ENCODE data around the gene ST6GALNAC3.
"Not testable (repeated sequence)": the region's sequence is repeated elsewhere in the genome, so short reads cannot be mapped to it uniquely, and the experiment has no call there.

ST6GALNAC3 gene

GRCh38 chr1:76090283-76091203, 16.0 kb downstream of the ST6GALNAC3 start:
- no peak overlapping the region for H3K27ac ChIP-seq (ENCODE audit: low read depth, low read length)
- no peaks in the 10 kb centered on the region for H3K36me3 ChIP-seq (ENCODE audit: control insufficient read depth, insufficient read depth, low read length)
- peaks cover 22% of the 10 kb centered on the region for H3K4me1 ChIP-seq (ENCODE audit: control insufficient read depth, insufficient read depth, low read length)
- no peaks in the 10 kb centered on the region for H3K27me3 ChIP-seq (ENCODE audit: control insufficient read depth, insufficient read depth, low read length)
- no peak overlapping the region for H3K4me3 ChIP-seq (ENCODE audit: low read depth, low read length)
- no peaks in the 10 kb centered on the region for H3K9me3 ChIP-seq (ENCODE audit: control insufficient read depth, insufficient read depth, low read depth, low read length)
- H3K9ac ChIP-seq (ENCODE audit: low read length), result no peak overlapping the region

- Histone ChIP-seq H3K4me1 (ENCODE audit: control insufficient read depth, insufficient read depth, low read length) (peaks cover 21% of the 10 kb centered on the region), H3K27me3 (ENCODE audit: control insufficient read depth, insufficient read depth, low read length) (no peaks in the 10 kb centered on the region), H3K9ac (ENCODE audit: low read length) (no peak overlapping the region), H3K27ac (ENCODE audit: low read depth, low read length) (no peak overlapping the region), H3K9me3 (ENCODE audit: control insufficient read depth, insufficient read depth, low read depth, low read length) (no peaks in the 10 kb centered on the region), H3K4me3 (ENCODE audit: low read depth, low read length) (no peak overlapping the region), H3K36me3 (ENCODE audit: control insufficient read depth, insufficient read depth, low read length) (no peaks in the 10 kb centered on the region)
Measured at GRCh38 chr1:76092812-76093211, 18.3 kb downstream of the ST6GALNAC3 start.

- H3K4me1 ChIP-seq (ENCODE audit: control insufficient read depth, insufficient read depth, low read length), result peaks cover 21% of the 10 kb centered on the region
- H3K27ac ChIP-seq (ENCODE audit: low read depth, low read length), result no peak overlapping the region
- H3K27me3 ChIP-seq (ENCODE audit: control insufficient read depth, insufficient read depth, low read length), result no peaks in the 10 kb centered on the region
- no peak overlapping the region for H3K4me3 ChIP-seq (ENCODE audit: low read depth, low read length)
- no peaks in the 10 kb centered on the region for H3K36me3 ChIP-seq (ENCODE audit: control insufficient read depth, insufficient read depth, low read length)
- no peak overlapping the region for H3K9ac ChIP-seq (ENCODE audit: low read length)
- no peaks in the 10 kb centered on the region for H3K9me3 ChIP-seq (ENCODE audit: control insufficient read depth, insufficient read depth, low read depth, low read length)
Measured at GRCh38 chr1:76093522-76094312, 19.2 kb downstream of the ST6GALNAC3 start.

GRCh38 chr1:76095802-76096201, 21.3 kb downstream of the ST6GALNAC3 start:
- Histone ChIP-seq H3K27me3 (ENCODE audit: control insufficient read depth, insufficient read depth, low read length) (no peaks in the 10 kb centered on the region), H3K4me1 (ENCODE audit: control insufficient read depth, insufficient read depth, low read length) (peaks cover 15% of the 10 kb centered on the region), H3K36me3 (ENCODE audit: control insufficient read depth, insufficient read depth, low read length) (no peaks in the 10 kb centered on the region), H3K4me3 (ENCODE audit: low read depth, low read length) (no peak overlapping the region), H3K27ac (ENCODE audit: low read depth, low read length) (no peak overlapping the region), H3K9me3 (ENCODE audit: control insufficient read depth, insufficient read depth, low read depth, low read length) (no peaks in the 10 kb centered on the region), H3K9ac (ENCODE audit: low read length) (no peak overlapping the region)

- not testable (repeated sequence) for H3K27ac ChIP-seq (ENCODE audit: low read depth, low read length); H3K4me3 ChIP-seq (ENCODE audit: low read depth, low read length); H3K36me3 ChIP-seq (ENCODE audit: control insufficient read depth, insufficient read depth, low read length); H3K9me3 ChIP-seq (ENCODE audit: control insufficient read depth, insufficient read depth, low read depth, low read length); H3K27me3 ChIP-seq (ENCODE audit: control insufficient read depth, insufficient read depth, low read length); H3K4me1 ChIP-seq (ENCODE audit: control insufficient read depth, insufficient read depth, low read length); H3K9ac ChIP-seq (ENCODE audit: low read length)
Measured at GRCh38 chr1:76097064-76097463, 22.5 kb downstream of the ST6GALNAC3 start.

- Histone ChIP-seq H3K36me3 (ENCODE audit: control insufficient read depth, insufficient read depth, low read length) (no peaks in the 10 kb centered on the region), H3K27ac (ENCODE audit: low read depth, low read length) (no peak overlapping the region), H3K9ac (ENCODE audit: low read length) (no peak overlapping the region), H3K4me1 (ENCODE audit: control insufficient read depth, insufficient read depth, low read length) (no peaks in the 10 kb centered on the region; the same call in 1 of the 2 replicates), H3K4me3 (ENCODE audit: low read depth, low read length) (no peak overlapping the region), H3K27me3 (ENCODE audit: control insufficient read depth, insufficient read depth, low read length) (no peaks in the 10 kb centered on the region), H3K9me3 (ENCODE audit: control insufficient read depth, insufficient read depth, low read depth, low read length) (no peaks in the 10 kb centered on the region)
Measured at GRCh38 chr1:76098845-76099244, 24.3 kb downstream of the ST6GALNAC3 start.

GRCh38 chr1:76101548-76101947, 27.0 kb downstream of the ST6GALNAC3 start:
- Histone ChIP-seq H3K9me3 (ENCODE audit: control insufficient read depth, insufficient read depth, low read depth, low read length) (no peaks in the 10 kb centered on the region), H3K4me3 (ENCODE audit: low read depth, low read length) (no peak overlapping the region), H3K9ac (ENCODE audit: low read length) (no peak overlapping the region), H3K36me3 (ENCODE audit: control insufficient read depth, insufficient read depth, low read length) (no peaks in the 10 kb centered on the region), H3K27me3 (ENCODE audit: control insufficient read depth, insufficient read depth, low read length) (no peaks in the 10 kb centered on the region), H3K4me1 (ENCODE audit: control insufficient read depth, insufficient read depth, low read length) (no peaks in the 10 kb centered on the region), H3K27ac (ENCODE audit: low read depth, low read length) (no peak overlapping the region)

- Histone ChIP-seq H3K4me3 (ENCODE audit: low read depth, low read length) (no peak overlapping the region), H3K27me3 (ENCODE audit: control insufficient read depth, insufficient read depth, low read length) (no peaks in the 10 kb centered on the region), H3K9ac (ENCODE audit: low read length) (no peak overlapping the region), H3K36me3 (ENCODE audit: control insufficient read depth, insufficient read depth, low read length) (no peaks in the 10 kb centered on the region), H3K9me3 (ENCODE audit: control insufficient read depth, insufficient read depth, low read depth, low read length) (no peaks in the 10 kb centered on the region), H3K4me1 (ENCODE audit: control insufficient read depth, insufficient read depth, low read length) (no peaks in the 10 kb centered on the region), H3K27ac (ENCODE audit: low read depth, low read length) (no peak overlapping the region)
Measured at GRCh38 chr1:76102046-76102445, 27.5 kb downstream of the ST6GALNAC3 start.

- Histone ChIP-seq H3K4me1 (ENCODE audit: control insufficient read depth, insufficient read depth, low read length) (no peaks in the 10 kb centered on the region), H3K9me3 (ENCODE audit: control insufficient read depth, insufficient read depth, low read depth, low read length) (no peaks in the 10 kb centered on the region), H3K4me3 (ENCODE audit: low read depth, low read length) (no peak overlapping the region), H3K27ac (ENCODE audit: low read depth, low read length) (no peak overlapping the region), H3K27me3 (ENCODE audit: control insufficient read depth, insufficient read depth, low read length) (no peaks in the 10 kb centered on the region), H3K9ac (ENCODE audit: low read length) (no peak overlapping the region), H3K36me3 (ENCODE audit: control insufficient read depth, insufficient read depth, low read length) (no peaks in the 10 kb centered on the region)
Measured at GRCh38 chr1:76103034-76103433, 28.5 kb downstream of the ST6GALNAC3 start.

- Histone ChIP-seq H3K27me3 (ENCODE audit: control insufficient read depth, insufficient read depth, low read length) (no peaks in the 10 kb centered on the region), H3K9ac (ENCODE audit: low read length) (no peak overlapping the region), H3K4me1 (ENCODE audit: control insufficient read depth, insufficient read depth, low read length) (no peaks in the 10 kb centered on the region), H3K36me3 (ENCODE audit: control insufficient read depth, insufficient read depth, low read length) (no peaks in the 10 kb centered on the region), H3K9me3 (ENCODE audit: control insufficient read depth, insufficient read depth, low read depth, low read length) (peaks cover under 1% of the 10 kb centered on the region; the same call in 1 of the 2 replicates), H3K27ac (ENCODE audit: low read depth, low read length) (no peak overlapping the region), H3K4me3 (ENCODE audit: low read depth, low read length) (no peak overlapping the region)
Measured at GRCh38 chr1:76105372-76105771, 30.8 kb downstream of the ST6GALNAC3 start.

- H3K27me3 ChIP-seq (ENCODE audit: control insufficient read depth, insufficient read depth, low read length), result no peaks in the 10 kb centered on the region
- no peaks in the 10 kb centered on the region for H3K36me3 ChIP-seq (ENCODE audit: control insufficient read depth, insufficient read depth, low read length)
- H3K9ac ChIP-seq (ENCODE audit: low read length), result no peak overlapping the region
- no peak overlapping the region for H3K27ac ChIP-seq (ENCODE audit: low read depth, low read length)
- H3K9me3 ChIP-seq (ENCODE audit: control insufficient read depth, insufficient read depth, low read depth, low read length), result peaks cover 2% of the 10 kb centered on the region; the same call in 1 of the 2 replicates
- H3K4me1 ChIP-seq (ENCODE audit: control insufficient read depth, insufficient read depth, low read length), result no peaks in the 10 kb centered on the region
- H3K4me3 ChIP-seq (ENCODE audit: low read depth, low read length), result no peak overlapping the region
Measured at GRCh38 chr1:76106251-76106650, 31.7 kb downstream of the ST6GALNAC3 start.

Measured in HUES6 (cell line).